Measurements from ENCODE around the gene MAN1A2. TPM values are rescaled to one million over a fixed set of nuclear protein-coding genes. Genes with fewer than 3 reads are reported as not detected.
"Not testable (repeated sequence)": the region's sequence is repeated elsewhere in the genome, so short reads cannot be mapped to it uniquely, and the experiment has no call there.

MAN1A2 gene
- total RNA-seq, 4 donors from 2014 or later: 55.0 to 84.2 (median 79.8) TPM

- DNase-seq: no peak
- Histone ChIP-seq H3K27ac (no peak overlapping the region), H3K4me3 (replicated peaks in 1 of 3) (no peak overlapping the region), H3K36me3 (no peaks in the 10 kb centered on the region), H3K9me3 (no peaks in the 10 kb centered on the region), H3K27me3 (no peaks in the 10 kb centered on the region), H3K4me1 (no peaks in the 10 kb centered on the region)
- TF ChIP-seq POLR2A (IDR thresholded peaks at IDR 0.05) (no peak), CTCF (IDR thresholded peaks at IDR 0.05) (no peak)
- 74 to 76% methylated on average over 4 of the region's 4 CpGs for WGBS, 2 donors
- intact Hi-C loops (cut with DNase I): no loop called here
Observed at GRCh38 chr1:117346206-117346928, 20.9 kb upstream of the MAN1A2 start.

- no peak overlapping the region for H3K4me3 ChIP-seq (replicated peaks in 1 of 3)
- 87 to 88% methylated on average over 4 of the region's 4 CpGs for WGBS, 2 donors
- H3K36me3 ChIP-seq: no peaks in the 10 kb centered on the region
- H3K4me1 ChIP-seq: no peaks in the 10 kb centered on the region
- H3K27ac ChIP-seq: no peak overlapping the region
- DNase-seq: no peak
- intact Hi-C loops (cut with DNase I): no loop called here
- no peak for TF ChIP-seq CTCF (IDR thresholded peaks at IDR 0.05)
- H3K9me3 ChIP-seq: no peaks in the 10 kb centered on the region
- H3K27me3 ChIP-seq: no peaks in the 10 kb centered on the region
Observed at GRCh38 chr1:117347907-117348306, 19.3 kb upstream of the MAN1A2 start.

GRCh38 chr1:117352695-117353094 is 14.6 kb upstream of the MAN1A2 start:
- H3K4me3 ChIP-seq (replicated peaks in 1 of 3); intact Hi-C loops (cut with DNase I); DNase-seq; H3K27ac ChIP-seq; H3K9me3 ChIP-seq; H3K36me3 ChIP-seq; H3K27me3 ChIP-seq; H3K4me1 ChIP-seq: not testable (repeated sequence)
- WGBS, 2 donors: 98 to 100% methylated on average over 2 to 3 of the region's 3 CpGs

GRCh38 chr1:117357833-117358603 is 9.2 kb upstream of the MAN1A2 start:
- WGBS, 2 donors: 88 to 90% methylated on average over 13 to 23 of the region's 24 CpGs
- H3K27me3 ChIP-seq; H3K27ac ChIP-seq; H3K36me3 ChIP-seq; H3K9me3 ChIP-seq; H3K4me3 ChIP-seq (replicated peaks in 1 of 3); DNase-seq; intact Hi-C loops (cut with DNase I); H3K4me1 ChIP-seq: not testable (repeated sequence)

GRCh38 chr1:117358604-117358887 is 8.7 kb upstream of the MAN1A2 start:
- H3K9me3 ChIP-seq; H3K4me3 ChIP-seq (replicated peaks in 1 of 3); DNase-seq; H3K27me3 ChIP-seq; H3K27ac ChIP-seq; H3K4me1 ChIP-seq; intact Hi-C loops (cut with DNase I); H3K36me3 ChIP-seq: not testable (repeated sequence)
- WGBS, 2 donors: 96 to 98% methylated on average over 7 of the region's 8 CpGs

GRCh38 chr1:117359561-117360289 is 7.5 kb upstream of the MAN1A2 start:
- intact Hi-C loops (cut with DNase I): no loop called here

More at GRCh38 chr1:117359561-117360289, 7.5 kb upstream of the MAN1A2 start:
- H3K27me3 ChIP-seq: no peaks in the 10 kb centered on the region
- H3K27ac ChIP-seq: no peak overlapping the region
- no peaks in the 10 kb centered on the region for H3K9me3 ChIP-seq
- H3K4me1 ChIP-seq: peaks cover 0 to 10% of the 10 kb centered on the region in 2 donors
- DNase-seq: no peak
- WGBS, 2 donors: 75 to 85% methylated on average over 4 of the region's 4 CpGs
- H3K36me3 ChIP-seq: no peaks in the 10 kb centered on the region
- TF ChIP-seq CTCF (IDR thresholded peaks at IDR 0.05) (no peak), POLR2A (IDR thresholded peaks at IDR 0.05) (no peak)
- H3K4me3 ChIP-seq (replicated peaks in 1 of 3): no peak overlapping the region
